GM12872 (cell line): ENCODE data around the gene COL13A1.

Source experiments
- TF ChIP-seq, protein P1 (sequence below): IDR thresholded peaks from 3 replicates; pipeline ENCODE4 v1.5.1; 2011; ENCODE audit warnings: low read depth, mild to moderate bottlenecking, low read length, moderate library complexity; ENCODE audit not compliant: insufficient read depth

The COL13A1 gene

DNA sequence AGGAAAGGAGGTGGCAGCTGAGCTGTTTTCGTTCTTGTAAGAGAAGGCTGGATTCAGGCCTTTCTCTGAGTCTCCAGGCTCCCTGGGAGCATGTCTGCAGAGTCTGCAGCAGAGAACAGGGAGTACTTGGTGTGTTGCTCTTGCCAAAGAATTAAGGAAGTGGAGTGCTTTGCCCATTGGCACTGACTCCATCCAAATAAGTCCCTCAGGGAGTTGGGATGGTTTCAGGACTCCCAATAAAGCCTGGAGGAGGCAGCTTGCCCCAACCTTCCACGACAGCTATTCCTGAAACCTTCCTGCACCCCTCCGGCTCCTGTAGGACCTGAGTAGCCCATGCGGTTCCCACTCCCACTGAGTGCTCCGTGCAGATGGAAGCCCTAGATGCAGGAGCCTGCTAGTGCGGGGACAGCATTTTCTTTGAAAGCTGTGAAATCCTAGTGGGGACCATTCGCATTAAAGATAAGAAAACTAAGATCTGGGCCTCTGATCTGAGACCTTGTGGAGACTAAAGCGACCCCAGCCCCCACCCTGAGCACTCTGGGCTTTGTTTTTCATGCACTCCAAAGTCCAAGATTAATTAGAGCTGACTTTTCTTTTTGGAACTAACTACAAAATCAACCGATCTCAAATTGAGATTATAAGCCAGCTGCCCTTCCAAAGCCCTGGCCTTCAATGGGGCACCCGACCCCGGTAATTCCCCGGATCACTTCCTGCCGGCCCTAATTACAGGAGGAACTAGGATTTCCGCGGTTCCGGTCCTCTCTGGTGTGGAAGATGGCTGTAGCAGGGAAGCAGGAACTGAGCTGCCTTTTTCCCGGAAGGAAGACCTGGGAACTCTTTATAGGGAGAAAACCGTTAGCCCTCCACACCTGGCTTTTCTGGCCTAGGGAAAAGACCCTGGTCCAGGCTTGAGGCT, 110.2 kb downstream of the COL13A1 start:
- TF ChIP-seq, protein P1, sequence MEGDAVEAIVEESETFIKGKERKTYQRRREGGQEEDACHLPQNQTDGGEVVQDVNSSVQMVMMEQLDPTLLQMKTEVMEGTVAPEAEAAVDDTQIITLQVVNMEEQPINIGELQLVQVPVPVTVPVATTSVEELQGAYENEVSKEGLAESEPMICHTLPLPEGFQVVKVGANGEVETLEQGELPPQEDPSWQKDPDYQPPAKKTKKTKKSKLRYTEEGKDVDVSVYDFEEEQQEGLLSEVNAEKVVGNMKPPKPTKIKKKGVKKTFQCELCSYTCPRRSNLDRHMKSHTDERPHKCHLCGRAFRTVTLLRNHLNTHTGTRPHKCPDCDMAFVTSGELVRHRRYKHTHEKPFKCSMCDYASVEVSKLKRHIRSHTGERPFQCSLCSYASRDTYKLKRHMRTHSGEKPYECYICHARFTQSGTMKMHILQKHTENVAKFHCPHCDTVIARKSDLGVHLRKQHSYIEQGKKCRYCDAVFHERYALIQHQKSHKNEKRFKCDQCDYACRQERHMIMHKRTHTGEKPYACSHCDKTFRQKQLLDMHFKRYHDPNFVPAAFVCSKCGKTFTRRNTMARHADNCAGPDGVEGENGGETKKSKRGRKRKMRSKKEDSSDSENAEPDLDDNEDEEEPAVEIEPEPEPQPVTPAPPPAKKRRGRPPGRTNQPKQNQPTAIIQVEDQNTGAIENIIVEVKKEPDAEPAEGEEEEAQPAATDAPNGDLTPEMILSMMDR: no peak

DNA sequence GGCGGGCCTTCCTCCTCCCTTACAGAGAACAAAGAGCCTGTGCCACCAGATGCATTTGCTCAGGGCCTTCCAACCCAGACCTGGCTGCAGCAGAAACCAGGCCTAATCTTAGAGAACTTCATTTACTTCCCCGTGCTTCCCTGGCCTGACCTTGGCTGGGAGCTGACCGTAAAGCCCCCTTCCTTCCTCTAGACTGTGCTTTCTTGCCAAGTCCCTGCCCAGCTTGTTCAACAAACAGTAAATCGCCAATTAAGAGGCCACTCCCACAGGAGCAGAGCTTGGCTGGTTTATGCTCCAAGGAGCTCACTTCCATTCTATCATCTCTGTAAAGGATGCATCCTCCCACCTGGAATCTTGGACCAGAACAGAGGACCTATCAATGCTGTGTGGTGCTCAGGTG, 110.9 kb downstream of the COL13A1 start:
- TF ChIP-seq, protein P1: no peak

DNA sequence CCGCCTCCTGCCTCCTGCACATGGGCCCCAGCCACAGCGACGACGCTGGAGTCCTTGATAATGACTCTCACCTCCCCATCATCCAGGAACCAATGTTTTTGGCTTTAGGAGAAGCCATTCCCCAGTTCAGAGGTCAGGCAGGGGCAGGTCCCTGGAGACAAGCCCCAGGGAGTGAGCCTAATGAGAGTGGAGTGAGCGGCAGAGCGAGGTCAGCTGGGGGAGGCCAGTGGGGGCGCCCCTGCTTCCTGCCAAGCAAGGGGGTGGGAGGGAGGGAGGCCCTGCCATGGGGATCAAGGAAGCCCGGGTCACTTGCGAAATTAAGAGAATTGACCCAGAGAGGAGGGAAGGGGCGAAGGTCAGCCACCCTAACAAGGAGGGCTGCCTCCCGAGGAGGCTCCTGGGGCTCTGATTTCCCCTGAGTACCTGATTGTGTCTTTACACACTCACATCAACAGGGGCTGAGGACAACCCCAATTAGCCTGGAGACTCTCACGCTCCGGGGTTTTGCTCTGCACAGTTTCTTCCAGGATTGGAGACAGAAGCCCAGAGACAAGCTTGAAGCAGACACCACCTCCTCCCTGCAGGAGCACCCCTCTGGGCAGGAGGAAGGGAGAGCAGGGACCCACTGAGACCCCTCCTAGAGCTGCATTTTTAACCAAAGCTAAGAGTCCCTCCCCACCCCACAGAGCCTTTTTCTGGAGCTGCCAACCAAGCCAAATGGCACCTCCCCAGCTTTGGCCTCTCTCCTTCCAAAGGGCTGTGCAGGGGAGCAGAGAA, 112.1 kb downstream of the COL13A1 start:
- TF ChIP-seq, protein P1: no peak

DNA sequence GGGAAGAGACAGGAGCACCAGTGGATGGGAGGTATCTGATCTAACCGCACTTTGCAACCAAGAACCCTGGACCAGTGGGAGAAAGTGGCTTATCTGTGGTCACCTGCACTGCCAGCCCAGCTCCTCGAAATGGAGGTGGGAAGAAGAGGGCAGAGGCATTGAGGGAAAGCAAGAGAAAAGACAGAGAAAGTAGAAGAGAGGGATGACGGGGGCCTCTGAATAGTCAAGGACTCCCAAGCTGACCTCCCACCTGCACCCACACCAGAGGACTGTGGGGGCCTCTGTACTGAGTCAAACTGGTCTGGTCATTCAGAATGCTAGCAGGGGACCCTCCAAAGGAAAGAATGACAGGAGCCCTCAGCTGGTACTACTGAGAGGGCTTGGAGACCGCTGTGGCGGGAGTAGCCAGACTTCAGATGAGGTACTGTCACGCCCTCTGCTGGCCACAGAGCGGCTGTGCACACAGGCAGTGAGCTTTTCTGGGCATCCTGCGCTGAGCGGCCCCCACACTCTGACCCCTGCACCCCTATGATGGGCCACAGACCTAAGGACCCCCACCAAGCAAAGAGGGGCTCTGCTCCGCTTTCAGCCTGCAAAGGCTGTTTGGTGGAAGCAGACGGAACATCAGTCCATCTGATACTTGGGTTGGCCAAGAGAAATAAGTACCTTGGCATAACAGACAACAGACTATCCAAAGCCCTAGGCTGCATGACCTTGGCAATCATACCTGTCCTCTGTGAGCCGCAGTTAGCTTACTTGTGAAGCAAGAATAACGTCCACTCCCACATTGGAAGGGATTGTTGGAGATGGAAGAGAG, 112.9 kb downstream of the COL13A1 start:
- TF ChIP-seq, protein P1: peak; percentile 98

DNA sequence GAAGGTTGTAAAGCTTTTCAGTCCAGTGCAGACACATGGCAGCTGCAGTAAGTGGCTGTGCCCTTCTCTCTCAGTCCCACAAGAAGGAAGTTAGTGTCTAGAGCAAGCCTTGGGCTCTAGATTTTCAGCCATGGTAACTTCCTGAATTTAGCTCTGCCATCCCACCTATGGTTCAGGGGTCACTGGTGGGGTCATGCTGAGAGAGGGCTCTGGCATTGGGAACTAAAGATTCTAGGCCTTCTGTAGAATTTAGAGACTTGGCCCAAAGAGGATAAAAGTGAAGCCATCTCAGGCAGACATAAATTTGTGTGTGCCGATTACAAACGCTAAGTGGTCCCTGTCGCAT, 113.5 kb downstream of the COL13A1 start:
- TF ChIP-seq, protein P1: no peak

DNA sequence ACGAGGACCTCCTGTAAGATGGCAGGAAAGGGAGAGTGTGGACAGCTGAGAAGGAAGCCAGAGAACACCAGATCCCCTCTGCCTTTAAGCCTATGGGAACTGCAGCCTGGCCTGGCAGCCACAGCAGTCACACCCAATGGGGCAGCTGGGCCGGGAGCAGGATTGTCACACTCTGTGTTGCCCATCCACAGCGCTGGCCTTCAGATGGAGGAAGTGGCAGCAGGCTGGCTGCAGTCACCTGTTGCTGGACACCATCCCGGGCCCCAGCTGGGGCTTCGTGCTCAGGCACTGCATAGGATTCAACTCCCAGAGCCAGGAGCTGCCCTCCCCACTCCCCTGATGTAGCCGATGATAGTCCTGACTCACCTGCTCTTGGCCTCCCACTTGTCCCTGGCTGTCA, 114.4 kb downstream of the COL13A1 start:
- TF ChIP-seq, protein P1: no peak

DNA sequence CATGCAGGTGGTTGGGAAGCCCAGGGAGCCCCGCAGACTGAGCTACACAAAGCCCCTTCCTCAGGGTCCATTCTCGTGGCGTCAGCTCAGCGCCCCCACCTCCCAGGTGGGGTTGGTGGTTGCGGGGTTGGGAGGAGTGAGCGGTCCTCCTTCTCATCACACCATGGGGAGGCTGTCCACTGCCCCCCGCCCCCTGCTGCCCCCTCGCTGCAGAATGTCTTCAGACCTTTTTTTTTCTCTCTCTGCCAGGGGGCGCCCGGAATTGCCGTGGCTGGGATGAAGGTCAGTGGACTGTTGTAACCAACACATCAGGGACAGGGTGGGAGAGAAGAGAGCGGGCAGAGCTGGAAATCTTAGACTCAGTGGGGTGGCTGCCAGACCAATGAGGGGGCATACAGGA, 116.3 kb downstream of the COL13A1 start:
- TF ChIP-seq, protein P1: no peak
